NOMO-1 treated with dmso at 0.1 percent for 144 hours (cell line): Measurements from ENCODE around the gene SNPH.
"Not testable (repeated sequence)": the region's sequence is repeated elsewhere in the genome, so short reads cannot be mapped to it uniquely, and the experiment has no call there.

Source experiments
- DNase-seq: peaks from one replicate; lab custom pipeline; 2025; ENCODE audit not compliant: unreplicated experiment; lab: John Stamatoyannopoulos, UW

The SNPH gene

GRCh38 chr20:1266167-1266973, at the start of gene SNPH:
SNPH (plus strand) TSS chr20:1266294; CDS start chr20:1296240, 29,946 bp downstream.
- DNase-seq = no peak

- DNase-seq = not testable (repeated sequence)
Observed at GRCh38 chr20:1216527-1217427, 49.3 kb upstream of the SNPH start.

GRCh38 chr20:1222750-1223149, 43.3 kb upstream of the SNPH start:
- not testable (repeated sequence) for DNase-seq

GRCh38 chr20:1224205-1224890, 41.7 kb upstream of the SNPH start:
- no peak for DNase-seq

GRCh38 chr20:1225263-1225782, 40.8 kb upstream of the SNPH start:
- peak; percentile 8 for DNase-seq

GRCh38 chr20:1225783-1226654, 40.1 kb upstream of the SNPH start, which contains the start of gene RAD21L1:
RAD21L1 (plus strand) TSS chr20:1226044; CDS start chr20:1228454, 2,410 bp downstream.
- DNase-seq = no peak

- DNase-seq = no peak
Observed at GRCh38 chr20:1229541-1229940, 36.6 kb upstream of the SNPH start.

- DNase-seq = no peak
Observed at GRCh38 chr20:1232286-1233111, 33.6 kb upstream of the SNPH start.

- DNase-seq = no peak
Observed at GRCh38 chr20:1240549-1240948, 25.5 kb upstream of the SNPH start.

GRCh38 chr20:1241456-1241855, 24.6 kb upstream of the SNPH start:
- DNase-seq = no peak

GRCh38 chr20:1242099-1242498, 24.0 kb upstream of the SNPH start:
- DNase-seq = no peak

GRCh38 chr20:1242530-1242929, 23.6 kb upstream of the SNPH start:
- no peak for DNase-seq

GRCh38 chr20:1245578-1245977, 20.5 kb upstream of the SNPH start:
- no peak for DNase-seq

- DNase-seq = no peak
Observed at GRCh38 chr20:1247689-1248088, 18.4 kb upstream of the SNPH start.

GRCh38 chr20:1250282-1250681, 15.8 kb upstream of the SNPH start:
- not testable (repeated sequence) for DNase-seq

- DNase-seq = no peak
Observed at GRCh38 chr20:1252416-1252815, 13.7 kb upstream of the SNPH start.

- DNase-seq = no peak
Observed at GRCh38 chr20:1254254-1254653, 11.8 kb upstream of the SNPH start.

- no peak for DNase-seq
Observed at GRCh38 chr20:1255675-1256074, 10.4 kb upstream of the SNPH start.

- DNase-seq = no peak
Observed at GRCh38 chr20:1263853-1264252, 2.2 kb upstream of the SNPH start.
